GM23338 (cell line): ENCODE measurements around the gene OLFML1. TPM values are rescaled to one million over a fixed set of nuclear protein-coding genes. Genes with fewer than 3 reads are reported as not detected.

Experiments used
- ATAC-seq: fragments of 200-7000 bp; cut with Tn5 transposase; 3 replicates; pipeline ENCODE4 v1.9.1; 2020
- DNase-seq: peaks from one replicate; pipeline ENCODE4 v3.0.0-alpha.2; 2015; ENCODE audit warnings: low spot score
- H2AFZ ChIP-seq: fragments of 200-600 bp; sonication (generic); 2 replicates; pipeline ENCODE4 v1.8.0; 2016; ENCODE audit warnings: antibody characterized with exemption, mild to moderate bottlenecking, moderate library complexity
- H3F3A ChIP-seq: fragments of 200-600 bp; sonication (generic); replicated peaks from 2 replicates; pipeline ENCODE4 v1.8.0; 2017; ENCODE audit warnings: antibody characterized with exemption, mixed run types, low read depth
- H3K27ac ChIP-seq: fragments of 200-600 bp; sonication (generic); 2 replicates; pipeline ENCODE4 v1.6.1; 2016; ENCODE audit warnings: low read depth
- H3K27me3 ChIP-seq: fragments of 200-600 bp; sonication (generic); 2 replicates; pipeline ENCODE4 v1.8.0; 2016; ENCODE audit warnings: mild to moderate bottlenecking, mixed run types, moderate library complexity; ENCODE audit not compliant: insufficient read depth
- H3K36me3 ChIP-seq: fragments of 200-600 bp; sonication (generic); 2 replicates; pipeline ENCODE4 v1.8.0; 2016; ENCODE audit warnings: mild to moderate bottlenecking; ENCODE audit not compliant: insufficient read depth
- H3K4me1 ChIP-seq: fragments of 200-600 bp; sonication (generic); 2 replicates; pipeline ENCODE4 v1.8.0; 2016; ENCODE audit warnings: mild to moderate bottlenecking, moderate library complexity; ENCODE audit not compliant: insufficient read depth
- H3K4me2 ChIP-seq: fragments of 200-600 bp; sonication (generic); 2 replicates; pipeline ENCODE4 v1.7.1; 2017; ENCODE audit warnings: mixed run types
- H3K4me3 ChIP-seq: fragments of 200-600 bp; sonication (generic); 2 replicates; pipeline ENCODE4 v1.6.1; 2016; ENCODE audit warnings: mixed run types
- H3K79me2 ChIP-seq: fragments of 200-600 bp; sonication (generic); replicated peaks from 2 replicates; pipeline ENCODE4 v1.8.0; 2017; ENCODE audit warnings: mild to moderate bottlenecking; ENCODE audit not compliant: insufficient read depth
- H3K9me2 ChIP-seq: fragments of 200-600 bp; sonication (generic); 2 replicates; pipeline ENCODE4 v1.8.0; 2017; ENCODE audit not compliant: insufficient read depth
- H4K20me1 ChIP-seq: fragments of 200-600 bp; sonication (generic); replicated peaks from 2 replicates; pipeline ENCODE4 v1.8.0; 2017; ENCODE audit warnings: mild to moderate bottlenecking; ENCODE audit not compliant: insufficient read depth
- H3K27ac Mint-ChIP-seq: 2 replicates; pipeline ENCODE4 v1.8.0; 2020; ENCODE audit warnings: inconsistent platforms, mild to moderate bottlenecking, moderate library complexity, mixed read lengths
- H3K27me3 Mint-ChIP-seq: 3 replicates; pipeline ENCODE4 v1.8.0; 2022; ENCODE audit warnings: low read depth, mild to moderate bottlenecking, moderate library complexity, mixed read lengths, inconsistent platforms; ENCODE audit not compliant: insufficient read depth, poor library complexity
- H3K36me3 Mint-ChIP-seq: 3 replicates; pipeline ENCODE4 v1.8.0; 2021; ENCODE audit warnings: low read depth, mild to moderate bottlenecking, inconsistent platforms, moderate library complexity, mixed read lengths
- H3K4me1 Mint-ChIP-seq: 3 replicates; pipeline ENCODE4 v1.8.0; 2020; ENCODE audit warnings: mild to moderate bottlenecking, inconsistent platforms, mixed read lengths
- H3K4me3 Mint-ChIP-seq: 3 replicates; pipeline ENCODE4 v1.8.0; 2021; ENCODE audit warnings: moderate library complexity, mild to moderate bottlenecking, inconsistent platforms, mixed read lengths
- H3K9me3 Mint-ChIP-seq: 3 replicates; pipeline ENCODE4 v1.8.0; 2020; ENCODE audit warnings: moderate library complexity, mild to moderate bottlenecking, inconsistent platforms, mixed read lengths
- CREB1 ChIP-seq: fragments of 250-450 bp; sonication (Bioruptor Pico); IDR thresholded peaks from 2 replicates; pipeline ENCODE4 v1.5.0; 2020; ENCODE audit warnings: low read depth, mild to moderate bottlenecking, moderate library complexity
- ETS1 ChIP-seq: IDR thresholded peaks from 2 replicates; pipeline ENCODE4 v1.6.1; 2016; ENCODE audit warnings: antibody characterized with exemption
- EZH2 ChIP-seq: fragments of 200-600 bp; sonication (generic); IDR thresholded peaks from one replicate; pipeline ENCODE4 v1.8.0; 2017; ENCODE audit warnings: antibody characterized with exemption, mild to moderate bottlenecking, low read depth; ENCODE audit not compliant: unreplicated experiment
- EZH2phosphoT487 ChIP-seq: fragments of 200-600 bp; sonication (generic); IDR thresholded peaks from one replicate; pipeline ENCODE4 v1.8.1; 2018; ENCODE audit warnings: antibody characterized with exemption; ENCODE audit not compliant: unreplicated experiment
- JUNB ChIP-seq: IDR thresholded peaks from one replicate; pipeline ENCODE4 v1.6.1; 2016; ENCODE audit warnings: antibody characterized with exemption; ENCODE audit not compliant: unreplicated experiment
- NANOG ChIP-seq: IDR thresholded peaks from 2 replicates; pipeline ENCODE4 v1.6.1; 2016; ENCODE audit warnings: antibody characterized with exemption, borderline replicate concordance
- REST ChIP-seq: IDR thresholded peaks from one replicate; pipeline ENCODE4 v1.6.1; 2018; ENCODE audit warnings: antibody characterized with exemption; ENCODE audit not compliant: unreplicated experiment
- ZNF462 ChIP-seq: fragments of 250-450 bp; sonication (Bioruptor Pico); IDR thresholded peaks from 2 replicates; pipeline ENCODE4 v1.5.0; 2020; ENCODE audit warnings: mild to moderate bottlenecking, moderate library complexity
- polyA plus RNA-seq: library from polyadenylated mRNA; unstranded; fragments of >200 nt; fragmentation: Nextera tagmentation; extraction: Ambion mirVana; gene quantifications from 2 replicates; pipeline ENCODE4 v1.2.1, GENCODE V29; 2016
- total RNA-seq: library from RNA; depleted of rRNA; stranded (reverse); fragments of >200 nt; shearing (Covaris generic); gene quantifications from 2 replicates; pipeline ENCODE4 v1.2.3, GENCODE V29; 2014

OLFML1 gene
- total and polyA plus RNA-seq, 2 experiments from 2014 or later, result 0.21 TPM; not detected in 1

- no peak overlapping the region for H2AFZ ChIP-seq
- no peaks in the 10 kb centered on the region for H3K4me1 ChIP-seq
- no peaks in the 10 kb centered on the region for H3K79me2 ChIP-seq
- H3K27me3 Mint-ChIP-seq, result peaks cover 3% of the 10 kb centered on the region
- peaks cover 3% of the 10 kb centered on the region; the same call in 1 of the 3 replicates for H3K9me3 Mint-ChIP-seq
- H3K36me3 ChIP-seq, result no peaks in the 10 kb centered on the region
- no peaks in the 10 kb centered on the region; the same call in 1 of the 3 replicates for H3K4me1 Mint-ChIP-seq
- H3F3A ChIP-seq, result no peaks in the 10 kb centered on the region
- no peak overlapping the region for H3K27ac Mint-ChIP-seq
- no peaks in the 10 kb centered on the region for H4K20me1 ChIP-seq
- no peak overlapping the region for H3K4me3 ChIP-seq
- H3K36me3 Mint-ChIP-seq, result no peaks in the 10 kb centered on the region
- DNase-seq, result no peak
- H3K27me3 ChIP-seq, result no peaks in the 10 kb centered on the region
- TF ChIP-seq REST, result no peak
- no peak for TF ChIP-seq CREB1 (CRISPR knock-in tag)
- TF ChIP-seq ZNF462 (CRISPR knock-in tag), result no peak
- no peak for TF ChIP-seq NANOG
- no peak for TF ChIP-seq ETS1
- TF ChIP-seq JUNB, result no peak
- TF ChIP-seq EZH2phosphoT487, result no peak
- no peak for TF ChIP-seq EZH2
- no peak overlapping the region for H3K27ac ChIP-seq
- no peak overlapping the region for H3K4me2 ChIP-seq
- ATAC-seq, result no peak
- no peak overlapping the region for H3K4me3 Mint-ChIP-seq
- peaks cover 10% of the 10 kb centered on the region; the same call in 1 of the 2 replicates for H3K9me2 ChIP-seq
These were observed 44.8 kb downstream of the OLFML1 start for GRCh38 chr11:7530013-7530640.
